Retinal pigment epithelial cell (primary cell): ENCODE data around the gene IQCC.
A peak's percentile ranks its signal among the peaks of the same experiment; 100 is the strongest.

ENCODE experiments used
- DNase-seq: peaks from one replicate; pipeline ENCODE4 v3.0.0-alpha.2; 2010; ENCODE audit warnings: low read depth
- H3K4me3 ChIP-seq: 2 replicates; pipeline ENCODE4 v1.5.1; 2011; ENCODE audit warnings: mild to moderate bottlenecking, low read length, control low read depth, moderate library complexity
- TF ChIP-seq, protein P1 (sequence below): conservative IDR thresholded peaks from 2 replicates; pipeline ENCODE4 v1.5.1; 2011; ENCODE audit warnings: low read depth, low read length, control low read depth, inconsistent platforms

IQCC gene

DNA sequence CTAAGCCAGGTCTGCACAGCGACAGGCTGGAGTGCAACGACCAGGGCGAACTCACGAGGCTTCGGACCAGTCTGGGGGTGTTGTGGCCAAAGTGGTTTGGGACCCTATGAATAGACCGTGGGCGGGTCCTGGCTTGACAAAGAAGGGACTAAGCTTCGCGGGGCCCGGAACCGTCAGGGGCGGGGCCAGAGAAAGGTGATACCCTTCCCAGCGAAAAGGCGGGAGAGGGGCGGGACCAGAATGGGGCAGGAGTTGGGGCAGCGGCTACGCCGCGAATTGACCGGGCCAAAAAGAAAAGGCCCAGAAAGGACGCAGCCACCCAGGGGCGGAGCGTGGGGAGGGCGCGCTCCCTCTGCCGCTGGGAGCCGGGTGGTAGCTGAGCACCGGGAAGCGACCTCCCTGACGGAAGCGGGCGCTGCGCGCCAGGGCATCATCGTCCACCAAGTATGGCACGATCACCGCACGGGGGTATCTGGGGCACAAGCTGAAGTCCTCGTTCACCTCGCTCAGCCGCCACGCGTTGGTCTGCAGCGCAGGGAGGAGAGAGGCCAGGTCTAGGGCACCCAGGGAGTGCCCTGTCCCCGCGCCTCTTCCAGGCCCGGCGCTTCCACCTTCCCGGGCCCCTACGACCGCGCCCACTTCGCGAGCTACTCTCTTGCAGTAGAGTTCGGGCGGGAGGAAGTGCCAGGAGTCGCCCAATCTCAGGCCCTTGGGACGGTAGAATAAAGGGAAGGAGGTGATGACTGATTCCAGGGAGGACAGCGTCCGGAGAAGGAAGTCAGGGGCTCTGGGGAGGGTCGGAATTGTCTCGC, 34.9 kb downstream of the IQCC start:
- TF ChIP-seq, protein P1, sequence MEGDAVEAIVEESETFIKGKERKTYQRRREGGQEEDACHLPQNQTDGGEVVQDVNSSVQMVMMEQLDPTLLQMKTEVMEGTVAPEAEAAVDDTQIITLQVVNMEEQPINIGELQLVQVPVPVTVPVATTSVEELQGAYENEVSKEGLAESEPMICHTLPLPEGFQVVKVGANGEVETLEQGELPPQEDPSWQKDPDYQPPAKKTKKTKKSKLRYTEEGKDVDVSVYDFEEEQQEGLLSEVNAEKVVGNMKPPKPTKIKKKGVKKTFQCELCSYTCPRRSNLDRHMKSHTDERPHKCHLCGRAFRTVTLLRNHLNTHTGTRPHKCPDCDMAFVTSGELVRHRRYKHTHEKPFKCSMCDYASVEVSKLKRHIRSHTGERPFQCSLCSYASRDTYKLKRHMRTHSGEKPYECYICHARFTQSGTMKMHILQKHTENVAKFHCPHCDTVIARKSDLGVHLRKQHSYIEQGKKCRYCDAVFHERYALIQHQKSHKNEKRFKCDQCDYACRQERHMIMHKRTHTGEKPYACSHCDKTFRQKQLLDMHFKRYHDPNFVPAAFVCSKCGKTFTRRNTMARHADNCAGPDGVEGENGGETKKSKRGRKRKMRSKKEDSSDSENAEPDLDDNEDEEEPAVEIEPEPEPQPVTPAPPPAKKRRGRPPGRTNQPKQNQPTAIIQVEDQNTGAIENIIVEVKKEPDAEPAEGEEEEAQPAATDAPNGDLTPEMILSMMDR, result peak; percentile 29
- H3K4me3 ChIP-seq, result peak overlapping the region; percentile 56
- DNase-seq, result no peak

DNA sequence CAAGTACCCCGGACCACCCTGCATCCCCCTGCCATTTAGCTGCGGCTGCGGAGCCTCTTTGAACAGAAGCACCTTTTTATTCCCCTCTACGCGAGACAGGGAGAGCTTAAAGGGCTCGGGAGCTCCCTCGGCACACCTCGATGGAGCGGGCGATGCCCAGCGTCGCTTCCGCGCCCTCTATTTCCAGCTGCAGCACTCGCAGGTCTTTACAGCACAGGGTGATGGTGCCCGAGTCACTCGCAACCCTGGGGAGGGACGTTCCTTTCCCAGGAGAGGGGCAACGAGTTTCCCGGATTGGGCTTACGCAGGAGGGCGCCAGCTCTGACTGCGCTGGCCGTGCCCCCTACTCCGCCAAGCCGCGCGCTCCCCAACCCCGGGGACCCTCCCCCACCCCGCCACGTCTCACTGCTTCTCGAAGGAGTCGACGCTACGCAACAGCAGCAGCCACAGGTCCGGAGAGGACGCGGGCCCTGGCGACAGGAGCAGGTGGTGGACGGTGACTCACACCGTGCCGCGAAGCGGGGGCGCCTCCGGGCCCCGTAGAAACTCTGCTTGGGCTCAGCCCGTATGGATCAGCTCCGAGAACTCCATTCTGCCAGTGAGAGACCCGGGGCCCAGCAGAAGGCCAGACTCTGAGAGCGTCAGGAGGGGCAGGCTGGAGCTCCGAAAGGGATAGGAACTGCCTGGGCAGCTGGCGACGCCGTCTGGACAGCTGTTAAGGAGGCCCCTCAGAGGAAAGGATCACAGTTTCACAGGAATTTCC, 35.7 kb downstream of the IQCC start:
- TF ChIP-seq, protein P1, result no peak
- DNase-seq, result no peak
- H3K4me3 ChIP-seq, result peak overlapping the region; percentile 56

DNA sequence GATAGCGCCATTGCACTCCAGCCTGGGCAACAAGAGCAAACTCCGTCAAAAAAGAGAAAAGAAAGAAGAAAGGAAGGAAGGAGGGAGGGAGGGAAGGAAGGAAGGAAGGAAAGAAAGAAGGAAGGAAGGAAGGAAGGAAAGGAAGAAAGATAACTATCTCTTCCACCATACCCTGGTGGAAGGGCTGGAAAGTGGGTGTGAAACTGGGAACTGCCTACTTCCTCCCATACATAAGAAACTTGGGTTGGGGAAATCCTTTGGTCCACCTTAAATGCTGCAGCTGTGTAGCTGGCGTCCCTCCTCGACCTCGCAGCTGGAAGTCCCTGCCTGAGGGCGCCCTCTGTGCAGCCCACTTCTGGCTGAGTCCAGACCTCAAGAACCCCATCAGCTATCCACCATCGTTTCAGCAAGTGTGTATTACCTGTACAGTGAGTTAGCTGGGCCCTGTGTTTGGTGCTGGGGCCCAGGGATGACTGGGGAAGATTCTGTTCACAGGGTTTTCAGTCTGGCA, 36.9 kb downstream of the IQCC start:
- TF ChIP-seq, protein P1, result no peak
- no peak overlapping the region for H3K4me3 ChIP-seq
- DNase-seq, result no peak

- H3K4me3 ChIP-seq, result no peak within 1 kb of the TSS
- TF ChIP-seq, protein P1, result no peak
- no peak for DNase-seq
Observed at GRCh38 chr1:32246888-32247273, 41.4 kb downstream of the IQCC start, which contains the start of gene FAM167B. FAM167B (plus strand) TSS chr1:32247222; CDS start chr1:32247422, 200 bp downstream.

DNA sequence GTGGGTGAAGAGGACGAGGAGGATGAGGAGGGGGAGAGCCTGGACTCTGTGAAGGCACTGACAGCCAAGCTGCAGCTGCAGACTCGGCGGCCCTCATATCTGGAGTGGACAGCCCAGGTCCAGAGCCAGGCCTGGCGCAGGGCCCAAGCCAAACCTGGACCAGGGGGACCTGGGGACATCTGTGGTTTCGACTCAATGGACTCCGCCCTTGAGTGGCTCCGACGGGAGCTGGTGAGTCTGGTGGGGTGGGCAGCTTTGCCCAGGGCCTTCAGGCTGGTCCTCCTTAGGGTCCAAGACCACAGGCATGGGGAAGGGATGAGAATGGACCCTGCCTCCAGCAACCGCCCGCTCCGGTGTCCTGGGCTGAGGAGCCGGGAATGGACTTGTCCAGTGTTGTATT, 42.0 kb downstream of the IQCC start:
- TF ChIP-seq, protein P1, result no peak
- no peak for DNase-seq
- no peak overlapping the region for H3K4me3 ChIP-seq

DNA sequence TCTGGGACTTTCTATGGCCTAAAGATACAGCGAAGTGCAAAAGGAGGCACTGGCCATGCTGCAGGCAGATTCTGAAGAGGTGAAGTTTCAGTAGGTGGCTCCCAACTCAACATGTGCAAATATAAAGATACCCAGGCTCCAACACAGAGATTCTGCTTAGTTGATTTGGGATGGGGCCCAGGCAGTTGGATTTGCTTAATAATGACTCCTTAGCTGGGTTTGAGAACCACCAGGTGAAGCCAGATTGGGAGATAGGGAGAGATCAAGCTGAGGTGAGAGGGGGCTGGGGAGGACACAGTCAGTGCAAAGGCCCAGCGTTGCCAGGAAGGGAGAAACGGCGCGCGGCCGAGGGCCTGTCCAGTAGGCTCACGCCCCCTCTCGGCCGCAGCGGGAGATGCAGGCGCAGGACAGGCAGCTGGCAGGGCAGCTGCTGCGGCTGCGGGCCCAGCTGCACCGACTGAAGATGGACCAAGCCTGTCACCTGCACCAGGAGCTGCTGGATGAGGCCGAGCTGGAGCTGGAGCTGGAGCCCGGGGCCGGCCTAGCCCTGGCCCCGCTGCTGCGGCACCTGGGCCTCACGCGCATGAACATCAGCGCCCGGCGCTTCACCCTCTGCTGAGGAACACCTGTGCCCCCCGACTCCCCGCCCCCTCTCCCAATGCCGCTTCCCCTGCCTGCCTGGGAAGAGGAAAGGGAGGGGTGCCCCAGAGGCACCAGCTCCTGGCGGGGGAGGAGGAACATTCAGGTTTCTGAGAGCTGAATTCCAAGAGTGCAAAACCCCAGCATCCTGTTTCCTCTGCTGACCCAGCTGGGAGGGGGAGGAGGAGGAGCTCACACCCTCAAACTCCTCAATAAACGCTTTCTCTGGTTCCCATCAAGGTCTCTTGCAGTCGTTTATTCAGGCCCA, 42.8 kb downstream of the IQCC start:
- TF ChIP-seq, protein P1, result peak; percentile 84
- peak overlapping the region; percentile 22 for H3K4me3 ChIP-seq
- DNase-seq, result no peak
